HCT116 (cell line): ENCODE measurements around the gene FHOD3. TPM values are rescaled to one million over a fixed set of nuclear protein-coding genes. Genes with fewer than 3 reads are reported as not detected.

Experiments used
- ATAC-seq: fragments of 200-7000 bp; cut with Tn5 transposase; 2 replicates; pipeline ENCODE4 v1.9.1; 2020; ENCODE audit warnings: mild to moderate bottlenecking, moderate library complexity
- BruUV-seq: library from RNA; stranded (reverse); fragments of 400-500 nt; replicated peaks from 2 replicates; lab custom pipeline; 2021; lab: Mats Ljungman, UMichigan
- CTCF ChIA-PET: fragments of 300-600 bp; sonication (Branson Sonifier 250); formaldehyde crosslinking; loops from one replicate; lab custom pipeline; 2021; ENCODE audit warnings: antibody characterized with exemption; lab: Charles Lee
- POLR2A ChIA-PET: fragments of 300-600, 350-600 bp; sonication (Branson Sonifier 250); formaldehyde crosslinking; loops from one replicate; lab custom pipeline; 2021; ENCODE audit warnings: antibody characterized with exemption; lab: Charles Lee
- RAD21 ChIA-PET, 2 experiments: fragments of 300-600 bp; sonication (Branson Sonifier 250); formaldehyde crosslinking; loops; one replicate each; lab custom pipeline; 2023; ENCODE audit warnings: low total read pairs in 2 of 2; ENCODE audit not compliant: uncharacterized antibody in 2 of 2, unreplicated experiment in 2 of 2, low non-redundant PET in 1 of 2; lab: Charles Lee
- DNase-seq: peaks from one replicate; pipeline ENCODE4 v3.0.0-alpha.2; 2010; ENCODE audit warnings: low read depth, low spot score
- H2AFZ ChIP-seq: fragments of 200-600 bp; shearing (Covaris generic), sonication (generic); 2 replicates; pipeline ENCODE4 v1.6.1; 2017; ENCODE audit warnings: low read depth, mixed run types, mixed read lengths, antibody characterized with exemption, low read length; ENCODE audit not compliant: poor library complexity, severe bottlenecking
- H3K27ac ChIP-seq: 2 replicates; pipeline ENCODE4 v1.5.1; 2012; ENCODE audit warnings: low read depth, low read length
- H3K27me3 ChIP-seq: fragments of 200-600 bp; sonication (generic); 2 replicates; pipeline ENCODE4 v1.6.1; 2016; ENCODE audit warnings: mixed run types, low read length, mixed read lengths; ENCODE audit not compliant: insufficient read depth
- H3K36me3 ChIP-seq, 2 experiments: fragments of 200-500 bp in 1 of 2; fragments of 200-600 bp in 1 of 2; sonication (Bioruptor generic) in 1 of 2; sonication (generic) in 1 of 2; 2 replicates each; pipeline versions ENCODE4 v1.5.1 to v1.6.1; 2014 to 2016; ENCODE audit warnings: low read length in 2 of 2, inconsistent platforms in 1 of 2, mixed read lengths in 1 of 2, mixed run types in 1 of 2; ENCODE audit not compliant: insufficient read depth in 2 of 2, control insufficient read depth in 1 of 2
- H3K4me1 ChIP-seq, 2 experiments: fragments of 200-600 bp in 1 of 2; sonication (generic) in 1 of 2; 2 replicates each; pipeline versions ENCODE4 v1.5.1 to v1.6.1; 2012 to 2017; ENCODE audit warnings: low read length in 2 of 2, inconsistent platforms in 1 of 2, mild to moderate bottlenecking in 1 of 2, mixed read lengths in 1 of 2, mixed run types in 1 of 2, moderate library complexity in 1 of 2; ENCODE audit not compliant: insufficient read depth in 2 of 2, control insufficient read depth in 1 of 2
- H3K4me2 ChIP-seq: fragments of 200-600 bp; sonication (generic); 2 replicates; pipeline ENCODE4 v1.6.1; 2017; ENCODE audit warnings: mixed run types, low read length, mixed read lengths
- H3K4me3 ChIP-seq, 2 experiments: fragments of 200-600 bp in 1 of 2; sonication (generic) in 1 of 2; replicated peaks in 1 of 2; 2 replicates each; pipeline ENCODE4 v1.5.1; 2011 to 2016; ENCODE audit warnings: low read length in 2 of 2, control low read depth in 1 of 2, low read depth in 1 of 2, mild to moderate bottlenecking in 1 of 2, mixed read lengths in 1 of 2, mixed run types in 1 of 2
- H3K79me2 ChIP-seq: fragments of 200-600 bp; sonication (generic); 2 replicates; pipeline ENCODE4 v1.6.1; 2017; ENCODE audit warnings: mild to moderate bottlenecking, mixed run types, low read length, moderate library complexity, mixed read lengths; ENCODE audit not compliant: insufficient read depth
- H3K9ac ChIP-seq: fragments of 200-600 bp; sonication (generic); 2 replicates; pipeline ENCODE4 v1.6.1; 2016; ENCODE audit warnings: low read length, mixed read lengths
- H3K9me2 ChIP-seq: fragments of 200-600 bp; sonication (generic), shearing (Covaris generic); 2 replicates; pipeline ENCODE4 v1.6.1; 2017; ENCODE audit warnings: mixed run types, mild to moderate bottlenecking, moderate library complexity; ENCODE audit not compliant: insufficient read depth
- H3K9me3 ChIP-seq, 2 experiments: fragments of 200-500 bp in 1 of 2; fragments of 200-600 bp in 1 of 2; sonication (Bioruptor generic) in 1 of 2; sonication (generic) in 1 of 2; 2 replicates each; pipeline ENCODE4 v1.6.1; 2014 to 2017; ENCODE audit warnings: low read length in 2 of 2, mixed read lengths in 2 of 2, inconsistent platforms in 1 of 2, low read depth in 1 of 2, mild to moderate bottlenecking in 1 of 2, mixed run types in 1 of 2, moderate library complexity in 1 of 2; ENCODE audit not compliant: control insufficient read depth in 1 of 2, insufficient read depth in 1 of 2
- H4K20me1 ChIP-seq: fragments of 200-600 bp; sonication (generic), shearing (Covaris generic); 2 replicates; pipeline ENCODE4 v1.6.1; 2017; ENCODE audit warnings: mixed run types, mild to moderate bottlenecking, moderate library complexity; ENCODE audit not compliant: insufficient read depth
- CBX3 ChIP-seq: IDR thresholded peaks from 2 replicates; pipeline ENCODE4 v1.6.1; 2012; ENCODE audit warnings: low read depth
- CEBPB ChIP-seq: IDR thresholded peaks from 2 replicates; pipeline ENCODE4 v1.6.1; 2012; ENCODE audit warnings: low read depth
- EGR1 ChIP-seq: IDR thresholded peaks from 2 replicates; pipeline ENCODE4 v1.6.1; 2012; ENCODE audit warnings: low read depth
- ELF1 ChIP-seq: IDR thresholded peaks from 2 replicates; pipeline ENCODE4 v1.6.1; 2012; ENCODE audit warnings: low read depth, borderline replicate concordance
- EZH2phosphoT487 ChIP-seq: fragments of 200-600 bp; IDR thresholded peaks from 2 replicates; pipeline ENCODE4 v1.6.1; 2018; ENCODE audit warnings: antibody characterized with exemption, borderline replicate concordance
- FOSL1 ChIP-seq: IDR thresholded peaks from 2 replicates; pipeline ENCODE4 v1.6.1; 2012; ENCODE audit warnings: low read depth
- JUND ChIP-seq: IDR thresholded peaks from 2 replicates; pipeline ENCODE4 v1.6.1; 2012
- POLR2A ChIP-seq: IDR thresholded peaks from 2 replicates; pipeline ENCODE4 v1.7.0; 2011; ENCODE audit warnings: borderline replicate concordance; ENCODE audit not compliant: insufficient read depth, insufficient read length; ENCODE audit errors: extremely low read depth
- POLR2AphosphoS5 ChIP-seq: IDR thresholded peaks from 2 replicates; pipeline ENCODE4 v1.6.1; 2011; ENCODE audit warnings: mild to moderate bottlenecking, low read depth, low read length, moderate library complexity
- SIN3A ChIP-seq: IDR thresholded peaks from 2 replicates; pipeline ENCODE4 v1.6.1; 2012; ENCODE audit warnings: low read depth
- ZNF274 ChIP-seq: fragments of 200-500 bp; sonication (Bioruptor generic); IDR thresholded peaks from 2 replicates; pipeline ENCODE4 v1.6.1; 2014; ENCODE audit warnings: mild to moderate bottlenecking, low read depth, low read length, inconsistent platforms
- intact Hi-C: fragments of 100-400 bp; cut with micrococcal nuclease; formaldehyde crosslinking; loops from 2 replicates; pipeline ENCODE4 v1.10.0; 2022
- total RNA-seq: library from RNA; stranded (reverse); gene quantifications from one replicate; pipeline ENCODE4 v1.2.1, GENCODE V29; 2021; ENCODE audit not compliant: unreplicated experiment
- TF ChIP-seq, protein P1 (sequence below): IDR thresholded peaks from 2 replicates; pipeline ENCODE4 v1.6.1; 2012
- TF ChIP-seq, protein P2 (sequence below): IDR thresholded peaks from 2 replicates; pipeline ENCODE4 v1.6.1; 2012; ENCODE audit warnings: low read depth

Gene FHOD3
- total RNA-seq, 1 experiment from 2014 or later = 4.0 TPM

DNA sequence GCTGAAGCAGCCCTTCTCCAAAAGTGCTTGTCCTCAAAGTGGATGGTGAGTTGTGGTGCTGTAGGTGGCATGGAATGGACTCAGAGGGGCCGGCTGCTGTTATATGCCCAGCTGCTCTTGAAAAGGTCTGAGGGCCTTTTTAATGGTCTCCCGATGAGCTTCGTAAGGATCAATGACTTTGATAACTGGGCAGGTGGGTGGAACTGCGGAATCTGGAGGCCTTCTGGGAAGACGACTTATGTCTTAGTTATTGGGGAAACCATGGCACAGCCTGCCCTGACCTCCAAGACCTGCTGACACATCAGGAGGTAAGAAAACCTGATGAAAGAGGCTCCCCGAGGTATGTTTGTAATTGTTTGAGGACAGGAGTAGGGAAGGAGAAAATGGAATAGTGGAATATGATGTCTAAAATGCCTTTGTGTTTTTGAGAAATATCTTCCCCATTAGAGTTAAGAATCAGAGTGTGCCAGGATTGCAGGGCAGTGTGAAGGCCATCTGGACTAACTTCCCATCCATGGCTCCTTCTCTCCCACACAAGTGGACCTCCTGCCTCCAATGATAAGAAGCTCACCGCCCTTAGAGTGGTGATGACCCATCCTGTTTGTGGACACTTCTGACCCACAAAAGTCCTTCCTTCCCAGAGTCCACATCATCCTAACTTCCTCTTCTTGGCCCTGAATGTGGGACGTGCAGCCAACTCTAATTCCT, 236.1 kb downstream of the FHOD3 start:
- no peak overlapping the region for H3K9ac ChIP-seq
- H3K27me3 ChIP-seq = no peaks in the 10 kb centered on the region
- H3K9me2 ChIP-seq = no peaks in the 10 kb centered on the region
- H4K20me1 ChIP-seq = no peaks in the 10 kb centered on the region
- H3K79me2 ChIP-seq = no peaks in the 10 kb centered on the region
- POLR2A ChIA-PET = no interaction called here
- H3K36me3 ChIP-seq = no peaks in the 10 kb centered on the region
- no peaks in the 10 kb centered on the region for H3K9me3 ChIP-seq
- no peak overlapping the region for H2AFZ ChIP-seq
- TF ChIP-seq POLR2A (no peak), JUND (no peak), POLR2AphosphoS5 (no peak), FOSL1 (no peak), EGR1 (no peak), EZH2phosphoT487 (no peak), CEBPB (no peak), ZNF274 (no peak)
- TF ChIP-seq, protein P1, sequence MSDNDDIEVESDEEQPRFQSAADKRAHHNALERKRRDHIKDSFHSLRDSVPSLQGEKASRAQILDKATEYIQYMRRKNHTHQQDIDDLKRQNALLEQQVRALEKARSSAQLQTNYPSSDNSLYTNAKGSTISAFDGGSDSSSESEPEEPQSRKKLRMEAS = no peak
- H3K4me2 ChIP-seq = no peak overlapping the region
- RAD21 ChIA-PET = no interaction called here
- ATAC-seq (no peak), DNase-seq (no peak)
- CTCF ChIA-PET = no interaction called here
- intact Hi-C loops = no loop called here
- no peak overlapping the region for H3K4me3 ChIP-seq
- no peak overlapping the region for H3K27ac ChIP-seq
- no peaks in the 10 kb centered on the region for H3K4me1 ChIP-seq
- BruUV-seq = no TSS peak

DNA sequence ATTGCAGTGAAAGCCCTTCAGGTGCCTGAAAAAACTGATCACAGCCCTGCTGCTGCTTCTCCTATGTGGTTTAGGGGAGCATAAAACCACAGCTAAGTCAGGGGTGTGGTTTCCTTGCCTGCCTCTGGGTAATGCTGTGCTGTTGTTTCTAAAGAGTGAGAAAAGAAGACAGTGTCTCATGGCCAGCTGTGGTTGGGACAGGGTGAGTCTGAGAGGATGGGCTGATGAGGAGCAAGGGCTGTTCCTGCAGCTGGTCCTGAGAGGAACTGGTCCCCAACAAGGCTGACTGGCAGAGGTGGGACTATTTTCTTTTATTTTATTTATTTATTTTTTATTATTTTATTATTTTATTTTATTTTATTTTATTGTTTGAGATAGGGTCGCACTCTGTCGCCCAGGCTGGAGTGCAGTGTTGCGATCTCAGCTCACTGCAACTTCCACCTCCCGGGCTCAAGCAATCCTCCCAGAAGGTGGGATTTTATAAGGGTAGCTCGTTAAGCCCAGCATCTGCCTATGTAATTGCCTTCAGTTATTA, 236.7 kb downstream of the FHOD3 start:
- intact Hi-C loops = no loop called here
- no peaks in the 10 kb centered on the region for H3K79me2 ChIP-seq
- RAD21 ChIA-PET = no interaction called here
- CTCF ChIA-PET = no interaction called here
- DNase-seq (no peak), ATAC-seq (no peak)
- H3K36me3 ChIP-seq = no peaks in the 10 kb centered on the region
- no peak overlapping the region for H3K9ac ChIP-seq
- no peak overlapping the region for H3K4me3 ChIP-seq
- no TSS peak for BruUV-seq
- no peak for TF ChIP-seq SIN3A
- no peak for TF ChIP-seq EGR1
- no peak for TF ChIP-seq POLR2A
- TF ChIP-seq CEBPB = no peak
- TF ChIP-seq, protein P2, sequence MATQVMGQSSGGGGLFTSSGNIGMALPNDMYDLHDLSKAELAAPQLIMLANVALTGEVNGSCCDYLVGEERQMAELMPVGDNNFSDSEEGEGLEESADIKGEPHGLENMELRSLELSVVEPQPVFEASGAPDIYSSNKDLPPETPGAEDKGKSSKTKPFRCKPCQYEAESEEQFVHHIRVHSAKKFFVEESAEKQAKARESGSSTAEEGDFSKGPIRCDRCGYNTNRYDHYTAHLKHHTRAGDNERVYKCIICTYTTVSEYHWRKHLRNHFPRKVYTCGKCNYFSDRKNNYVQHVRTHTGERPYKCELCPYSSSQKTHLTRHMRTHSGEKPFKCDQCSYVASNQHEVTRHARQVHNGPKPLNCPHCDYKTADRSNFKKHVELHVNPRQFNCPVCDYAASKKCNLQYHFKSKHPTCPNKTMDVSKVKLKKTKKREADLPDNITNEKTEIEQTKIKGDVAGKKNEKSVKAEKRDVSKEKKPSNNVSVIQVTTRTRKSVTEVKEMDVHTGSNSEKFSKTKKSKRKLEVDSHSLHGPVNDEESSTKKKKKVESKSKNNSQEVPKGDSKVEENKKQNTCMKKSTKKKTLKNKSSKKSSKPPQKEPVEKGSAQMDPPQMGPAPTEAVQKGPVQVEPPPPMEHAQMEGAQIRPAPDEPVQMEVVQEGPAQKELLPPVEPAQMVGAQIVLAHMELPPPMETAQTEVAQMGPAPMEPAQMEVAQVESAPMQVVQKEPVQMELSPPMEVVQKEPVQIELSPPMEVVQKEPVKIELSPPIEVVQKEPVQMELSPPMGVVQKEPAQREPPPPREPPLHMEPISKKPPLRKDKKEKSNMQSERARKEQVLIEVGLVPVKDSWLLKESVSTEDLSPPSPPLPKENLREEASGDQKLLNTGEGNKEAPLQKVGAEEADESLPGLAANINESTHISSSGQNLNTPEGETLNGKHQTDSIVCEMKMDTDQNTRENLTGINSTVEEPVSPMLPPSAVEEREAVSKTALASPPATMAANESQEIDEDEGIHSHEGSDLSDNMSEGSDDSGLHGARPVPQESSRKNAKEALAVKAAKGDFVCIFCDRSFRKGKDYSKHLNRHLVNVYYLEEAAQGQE = no peak
- no peak for TF ChIP-seq JUND
- TF ChIP-seq CBX3 = no peak
- no peak for TF ChIP-seq ELF1
- H3K9me3 ChIP-seq = no peaks in the 10 kb centered on the region
- H3K4me2 ChIP-seq = no peak overlapping the region
- H3K27me3 ChIP-seq = no peaks in the 10 kb centered on the region
- no peak overlapping the region for H3K27ac ChIP-seq
- no peaks in the 10 kb centered on the region for H4K20me1 ChIP-seq
- no peak overlapping the region for H2AFZ ChIP-seq
- H3K4me1 ChIP-seq = no peaks in the 10 kb centered on the region
- H3K9me2 ChIP-seq = no peaks in the 10 kb centered on the region
- POLR2A ChIA-PET = no interaction called here
